A172 (cell line): ENCODE data around the gene KCNQ5. TPM values are rescaled to one million over a fixed set of nuclear protein-coding genes. Genes with fewer than 3 reads are reported as not detected.
A peak's percentile ranks its signal among the peaks of the same experiment; 100 is the strongest.

Experiments
- DNase-seq: peaks from one replicate; pipeline ENCODE4 v3.0.0-alpha.2; 2015; ENCODE audit warnings: low spot score
- total RNA-seq: library from RNA; depleted of rRNA; stranded (reverse); fragments of >200 nt; shearing (Covaris generic); gene quantifications from 2 replicates; pipeline ENCODE4 v1.2.3, GENCODE V29; 2014

The KCNQ5 gene
- total RNA-seq, 1 experiment from 2014 or later, result 6.7 TPM

- no peak for DNase-seq
Observed at GRCh38 chr6:73050706-73051105, 428.8 kb downstream of the KCNQ5 start.

DNA sequence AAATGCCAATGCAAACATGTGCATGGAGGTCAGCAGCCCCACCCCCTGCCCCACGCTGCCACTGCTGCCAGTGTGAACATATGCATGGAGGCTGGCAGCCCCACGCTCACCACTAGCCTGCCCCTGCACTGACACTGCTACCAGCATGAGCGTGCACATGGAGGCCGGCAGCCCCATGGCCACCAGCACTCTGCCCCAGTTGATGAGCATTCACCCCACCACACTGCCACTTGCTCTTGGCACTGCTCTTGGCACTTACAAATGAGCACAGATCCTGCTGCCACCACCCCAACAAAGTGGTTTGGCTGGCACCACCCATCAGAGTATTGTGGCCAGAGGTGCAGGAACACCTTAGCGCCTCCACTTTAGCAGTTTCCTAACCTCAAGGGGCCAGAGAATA is 429.3 kb downstream of the KCNQ5 start:
- no peak for DNase-seq

DNA sequence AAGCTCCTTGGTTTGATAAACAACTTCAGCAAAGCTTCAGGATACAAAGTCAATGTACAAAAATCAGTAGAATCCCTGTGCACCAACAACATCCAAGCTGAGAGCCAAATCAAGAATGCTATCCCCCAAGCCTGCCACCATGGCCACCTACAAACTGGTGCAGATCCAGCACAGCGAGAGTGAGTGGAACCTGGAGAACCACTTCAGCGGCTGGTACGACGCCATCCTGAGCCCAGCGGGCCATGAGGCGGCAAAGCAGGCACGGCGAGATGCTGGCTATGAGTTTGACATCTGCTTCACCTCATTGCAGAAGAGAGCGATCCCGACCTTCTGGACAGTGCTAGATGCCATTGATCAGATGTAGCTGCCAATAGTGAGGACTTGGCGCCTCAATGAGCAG is 433.1 kb downstream of the KCNQ5 start:
- DNase-seq, result no peak

DNA sequence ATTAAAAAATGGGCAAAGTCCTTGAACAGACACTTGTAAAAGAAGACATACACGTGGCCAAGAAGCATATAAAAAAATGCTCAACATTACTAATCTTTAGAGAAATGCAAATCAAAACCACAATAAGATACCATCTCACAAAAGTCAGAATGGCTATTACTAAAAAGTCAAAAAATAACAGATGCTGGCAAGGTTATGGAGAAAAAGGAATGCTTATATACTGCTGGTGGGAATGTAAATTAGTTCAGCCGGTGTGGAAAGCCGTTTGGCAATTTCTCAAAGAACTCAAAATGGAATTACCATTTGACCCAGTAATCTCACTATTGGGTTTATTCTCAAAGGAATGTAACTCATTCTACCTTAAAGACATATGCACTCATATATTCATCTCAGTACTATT is 436.9 kb downstream of the KCNQ5 start:
- no peak for DNase-seq

DNA sequence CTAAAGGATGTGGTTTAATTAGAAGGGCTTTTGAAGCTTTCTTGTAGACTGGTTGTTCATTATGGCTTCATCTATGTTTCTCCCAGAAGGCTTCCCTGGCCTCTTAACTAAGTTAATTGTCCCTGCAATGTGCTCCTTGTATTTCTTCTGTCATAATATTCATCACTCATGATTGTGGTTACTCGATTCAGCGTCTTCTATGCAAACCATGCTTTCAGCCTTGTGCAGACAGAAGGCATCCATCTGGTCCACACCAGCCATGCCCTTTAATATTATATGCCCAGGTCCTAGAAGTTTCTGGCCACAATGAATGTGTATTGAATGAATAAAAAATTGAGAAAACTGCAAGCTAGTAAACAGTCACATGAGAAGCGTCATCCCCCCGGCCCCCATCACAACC is 440.3 kb downstream of the KCNQ5 start:
- no peak for DNase-seq

DNA sequence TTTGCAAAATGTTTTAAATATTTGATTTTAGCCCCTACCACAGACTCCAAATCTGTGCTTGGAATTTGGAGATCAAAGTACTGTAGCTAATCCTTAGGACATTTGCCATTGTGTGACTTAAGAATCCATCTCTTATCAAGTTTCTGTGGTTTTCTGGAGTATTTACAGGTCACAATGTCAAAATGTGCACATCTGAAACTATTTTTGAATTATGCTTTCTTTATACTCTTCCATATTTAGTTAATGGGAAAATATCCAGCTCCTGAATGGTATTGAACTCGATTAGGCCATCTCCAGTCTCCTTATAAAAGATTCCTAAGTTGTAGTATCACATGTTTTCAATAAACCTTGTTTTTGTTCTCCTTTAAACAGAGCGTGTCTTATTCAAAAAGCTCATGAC is 441.0 kb downstream of the KCNQ5 start:
- DNase-seq, result peak; percentile 9

GRCh38 chr6:73064266-73064665 is 442.4 kb downstream of the KCNQ5 start:
- no peak for DNase-seq

GRCh38 chr6:73073238-73073637 is 451.4 kb downstream of the KCNQ5 start:
- peak; percentile 8 for DNase-seq

DNA sequence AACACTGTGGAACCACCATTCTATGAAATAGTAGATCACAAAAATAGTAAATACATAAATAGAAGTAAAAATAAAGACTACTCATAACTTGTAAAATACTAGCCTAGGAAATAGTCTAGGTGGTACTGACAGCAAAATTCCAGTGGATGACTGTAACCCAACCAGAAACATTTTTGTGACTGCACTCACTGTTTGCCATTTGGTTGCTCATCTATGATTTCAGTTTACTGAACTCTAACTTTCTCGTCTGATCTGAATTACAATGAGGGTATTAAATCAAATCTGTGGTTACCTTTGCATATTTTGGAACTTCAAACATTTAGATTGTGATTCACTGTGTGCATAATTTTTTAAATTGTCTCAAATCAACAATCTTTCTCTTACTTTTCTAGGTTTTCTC is 452.3 kb downstream of the KCNQ5 start:
- DNase-seq, result peak; percentile 78

DNA sequence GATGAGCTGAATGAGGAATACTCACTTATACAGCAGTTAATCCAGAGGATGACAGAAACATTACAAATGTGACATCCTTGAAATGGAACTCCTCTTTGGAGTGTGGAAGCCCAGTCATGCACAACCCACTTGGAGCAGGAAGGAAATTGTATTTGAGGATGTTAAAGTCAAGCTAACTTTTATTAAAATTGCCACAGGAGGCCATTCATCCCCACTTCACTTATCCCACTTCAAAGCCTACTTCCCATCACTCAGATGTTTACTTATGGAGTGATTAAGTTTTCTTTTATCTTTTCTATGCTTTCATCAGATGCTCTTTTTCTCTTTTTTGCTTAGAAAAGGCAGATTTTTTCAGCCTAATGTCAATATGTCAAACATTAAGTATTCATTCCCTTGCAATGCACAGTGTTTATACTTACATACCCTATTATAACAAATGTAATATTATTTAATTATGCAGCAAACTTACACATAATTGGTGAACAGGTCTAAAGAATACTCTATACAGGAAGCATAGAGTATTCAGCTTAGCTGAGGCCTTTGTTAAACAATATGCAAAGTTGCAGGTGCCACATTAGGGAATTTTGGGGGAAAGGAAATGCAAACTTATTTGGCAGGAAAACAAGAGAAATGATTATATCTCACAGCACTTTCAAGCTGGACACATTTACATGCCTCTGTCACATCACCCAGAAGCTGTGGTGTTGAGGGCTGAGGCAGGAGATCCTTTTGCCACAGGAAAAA is 454.5 kb downstream of the KCNQ5 start:
- DNase-seq, result peak; percentile 19

DNA sequence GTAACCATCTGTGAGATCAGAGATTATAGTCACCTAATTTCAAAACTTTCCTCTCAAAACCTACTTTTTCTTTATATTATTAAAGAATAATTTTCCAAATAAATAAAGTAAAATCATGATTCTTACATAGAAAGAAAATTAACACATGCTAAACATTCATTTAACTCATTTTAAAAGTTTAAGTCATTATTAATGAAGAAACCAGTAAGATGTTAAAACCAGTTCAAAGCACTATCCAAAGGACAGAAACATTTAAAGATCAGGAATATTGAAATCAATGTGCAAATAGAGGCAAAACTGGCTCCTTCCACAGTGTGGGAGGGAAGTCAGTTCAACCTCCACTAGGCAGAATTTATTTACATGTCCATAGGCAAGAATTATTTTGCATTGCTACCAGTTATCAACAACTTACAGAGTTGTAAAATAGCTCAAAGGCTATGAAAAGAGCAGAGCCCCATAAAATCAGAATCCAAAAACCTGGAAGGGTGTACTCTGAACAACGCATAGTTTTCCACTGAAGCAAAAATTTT is 456.5 kb downstream of the KCNQ5 start:
- DNase-seq, result no peak

DNA sequence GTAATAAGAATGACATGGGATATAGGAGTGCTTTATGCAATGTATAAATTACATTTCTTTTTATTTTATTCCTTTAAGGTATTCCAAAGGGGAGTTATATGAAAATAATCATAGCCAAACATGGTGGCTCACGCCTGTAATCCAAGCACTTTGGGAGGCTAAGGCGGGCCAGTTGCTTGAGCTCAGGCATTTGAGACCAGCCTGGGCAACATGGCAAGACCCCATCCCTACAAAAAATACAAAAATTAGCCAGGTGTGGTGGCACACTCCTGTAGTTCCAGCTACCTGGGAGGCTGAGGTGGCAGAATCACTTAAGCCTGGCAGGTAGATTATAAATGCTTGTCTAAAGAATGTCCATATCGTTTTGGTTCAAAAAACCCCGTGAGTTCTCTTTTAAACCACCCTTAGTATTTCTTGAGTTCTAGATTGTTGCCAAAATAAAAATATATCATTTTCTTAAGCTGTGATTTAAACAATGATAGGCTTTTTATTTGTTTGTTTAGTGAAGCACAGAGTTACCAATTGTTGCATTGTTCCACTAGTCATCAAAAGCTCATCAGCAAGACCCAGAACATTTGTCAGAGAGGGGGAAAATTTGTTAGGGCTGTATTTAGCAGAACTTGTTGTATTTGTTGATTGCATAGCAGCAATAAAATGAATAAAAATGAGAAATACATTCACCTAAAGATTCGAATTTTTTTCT is 457.2 kb downstream of the KCNQ5 start:
- DNase-seq, result no peak

GRCh38 chr6:73079611-73079955 is 457.7 kb downstream of the KCNQ5 start:
- DNase-seq, result peak; percentile 83

DNA sequence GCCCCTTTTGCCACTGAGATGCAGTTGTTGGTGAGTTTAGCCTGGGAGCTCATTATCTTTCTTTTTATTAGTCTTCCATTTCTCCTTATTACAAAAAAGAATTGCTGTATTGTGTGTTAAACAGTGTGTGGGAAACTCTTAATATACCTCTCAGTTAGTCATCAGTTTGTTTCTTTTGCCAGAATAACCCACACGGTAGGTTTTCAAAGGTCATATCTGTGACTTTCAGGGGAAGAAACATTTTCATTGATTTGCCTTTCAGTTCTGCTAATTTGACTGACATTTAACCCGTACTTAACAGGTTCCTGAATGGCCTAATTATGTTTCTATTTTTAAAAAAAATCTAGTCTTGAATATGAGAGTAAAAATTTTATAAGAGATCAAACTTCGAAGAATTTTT is 458.1 kb downstream of the KCNQ5 start:
- DNase-seq, result peak; percentile 65

GRCh38 chr6:73081955-73082354 is 460.1 kb downstream of the KCNQ5 start:
- no peak for DNase-seq

- DNase-seq, result no peak
Observed at GRCh38 chr6:73083886-73084285, 462.0 kb downstream of the KCNQ5 start.

DNA sequence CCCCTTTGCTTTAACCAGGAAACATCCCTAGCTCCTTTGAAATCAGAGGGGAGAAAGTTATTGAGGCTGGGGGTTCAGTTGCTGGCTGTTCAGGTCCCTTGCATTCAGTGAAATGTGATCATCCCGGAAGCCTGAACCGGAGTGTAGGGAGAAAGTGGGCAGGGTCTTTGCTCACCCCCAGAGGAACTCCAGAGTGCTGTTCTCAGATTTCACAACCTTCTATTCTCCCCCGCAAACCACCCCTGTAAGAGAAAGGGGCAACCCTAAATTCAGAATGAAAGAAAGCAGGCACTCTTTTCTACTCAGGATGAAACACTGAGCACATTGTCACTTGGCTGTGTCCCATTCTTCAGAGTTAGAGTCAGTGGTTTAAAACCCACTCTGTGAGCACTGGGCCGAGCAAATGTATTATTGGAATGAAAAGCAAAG is 463.6 kb downstream of the KCNQ5 start:
- no peak for DNase-seq

DNA sequence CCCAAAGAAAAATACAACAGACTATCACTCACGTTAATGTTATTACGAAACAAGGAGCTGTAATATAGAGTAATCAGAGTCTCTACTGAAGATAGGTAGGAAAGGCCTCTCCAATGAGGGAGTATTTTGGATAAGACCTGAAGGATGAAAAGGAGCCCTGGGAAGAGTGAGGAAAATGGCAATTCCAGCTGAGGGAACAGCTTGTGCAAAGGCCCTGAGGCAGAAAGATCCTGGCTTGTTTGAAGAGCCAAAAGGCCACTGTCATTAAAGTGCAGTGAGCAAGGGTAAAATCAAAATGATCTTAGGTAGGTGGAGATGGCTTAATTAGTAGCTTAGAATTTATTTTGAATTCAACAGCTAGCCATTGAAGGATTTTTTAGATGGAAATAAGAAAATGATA is 464.9 kb downstream of the KCNQ5 start:
- DNase-seq, result no peak

- DNase-seq, result no peak
Observed at GRCh38 chr6:73088138-73088813, 466.4 kb downstream of the KCNQ5 start.

GRCh38 chr6:73104921-73105320 is 483.1 kb downstream of the KCNQ5 start:
- no peak for DNase-seq

DNA sequence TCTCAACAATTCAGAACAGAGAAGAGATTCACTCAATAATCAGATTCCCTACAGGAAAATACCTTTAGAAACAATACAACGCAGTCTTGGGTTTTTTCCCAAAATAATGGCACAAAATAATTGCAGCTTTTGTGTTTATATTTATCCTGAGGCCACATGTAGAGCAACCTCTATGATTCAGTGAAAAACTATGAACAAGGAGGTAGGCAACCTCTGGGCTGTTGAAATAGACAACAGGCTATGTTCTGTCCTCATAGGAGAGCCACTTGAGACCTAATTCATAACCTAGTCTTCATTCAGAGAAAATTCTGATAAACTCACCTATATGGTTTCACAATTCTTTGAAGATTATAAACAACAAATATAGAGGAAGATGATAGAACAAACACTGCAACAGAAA is 485.2 kb downstream of the KCNQ5 start:
- DNase-seq, result no peak

- DNase-seq, result no peak
Observed at GRCh38 chr6:73108949-73109348, 487.1 kb downstream of the KCNQ5 start.

GRCh38 chr6:73109659-73110058 is 487.8 kb downstream of the KCNQ5 start:
- DNase-seq, result peak; percentile 63
